HCT116 (cell line): ENCODE results near the gene ABLIM1. TPM values are rescaled to one million over a fixed set of nuclear protein-coding genes. Genes with fewer than 3 reads are reported as not detected.

ENCODE experiments used
- ATAC-seq: fragments of 200-7000 bp; cut with Tn5 transposase; 2 replicates; pipeline ENCODE4 v1.9.1; 2020; ENCODE audit warnings: mild to moderate bottlenecking, moderate library complexity
- BruUV-seq: library from RNA; stranded (reverse); fragments of 400-500 nt; replicated peaks from 2 replicates; lab custom pipeline; 2021; lab: Mats Ljungman, UMichigan
- CTCF ChIA-PET: fragments of 300-600 bp; sonication (Branson Sonifier 250); formaldehyde crosslinking; loops from one replicate; lab custom pipeline; 2021; ENCODE audit warnings: antibody characterized with exemption; lab: Charles Lee
- POLR2A ChIA-PET: fragments of 300-600, 350-600 bp; sonication (Branson Sonifier 250); formaldehyde crosslinking; loops from one replicate; lab custom pipeline; 2021; ENCODE audit warnings: antibody characterized with exemption; lab: Charles Lee
- RAD21 ChIA-PET, 2 experiments: fragments of 300-600 bp; sonication (Branson Sonifier 250); formaldehyde crosslinking; loops; one replicate each; lab custom pipeline; 2023; ENCODE audit warnings: low total read pairs in 2 of 2; ENCODE audit not compliant: uncharacterized antibody in 2 of 2, unreplicated experiment in 2 of 2, low non-redundant PET in 1 of 2; lab: Charles Lee
- DNase-seq: peaks from one replicate; pipeline ENCODE4 v3.0.0-alpha.2; 2010; ENCODE audit warnings: low read depth, low spot score
- H2AFZ ChIP-seq: fragments of 200-600 bp; shearing (Covaris generic), sonication (generic); 2 replicates; pipeline ENCODE4 v1.6.1; 2017; ENCODE audit warnings: low read depth, mixed run types, mixed read lengths, antibody characterized with exemption, low read length; ENCODE audit not compliant: poor library complexity, severe bottlenecking
- H3K27ac ChIP-seq: 2 replicates; pipeline ENCODE4 v1.5.1; 2012; ENCODE audit warnings: low read depth, low read length
- H3K27me3 ChIP-seq: fragments of 200-600 bp; sonication (generic); 2 replicates; pipeline ENCODE4 v1.6.1; 2016; ENCODE audit warnings: mixed run types, low read length, mixed read lengths; ENCODE audit not compliant: insufficient read depth
- H3K36me3 ChIP-seq, 2 experiments: fragments of 200-500 bp in 1 of 2; fragments of 200-600 bp in 1 of 2; sonication (Bioruptor generic) in 1 of 2; sonication (generic) in 1 of 2; 2 replicates each; pipeline versions ENCODE4 v1.5.1 to v1.6.1; 2014 to 2016; ENCODE audit warnings: low read length in 2 of 2, inconsistent platforms in 1 of 2, mixed read lengths in 1 of 2, mixed run types in 1 of 2; ENCODE audit not compliant: insufficient read depth in 2 of 2, control insufficient read depth in 1 of 2
- H3K4me1 ChIP-seq, 2 experiments: fragments of 200-600 bp in 1 of 2; sonication (generic) in 1 of 2; 2 replicates each; pipeline versions ENCODE4 v1.5.1 to v1.6.1; 2012 to 2017; ENCODE audit warnings: low read length in 2 of 2, inconsistent platforms in 1 of 2, mild to moderate bottlenecking in 1 of 2, mixed read lengths in 1 of 2, mixed run types in 1 of 2, moderate library complexity in 1 of 2; ENCODE audit not compliant: insufficient read depth in 2 of 2, control insufficient read depth in 1 of 2
- H3K4me2 ChIP-seq: fragments of 200-600 bp; sonication (generic); 2 replicates; pipeline ENCODE4 v1.6.1; 2017; ENCODE audit warnings: mixed run types, low read length, mixed read lengths
- H3K4me3 ChIP-seq, 2 experiments: fragments of 200-600 bp in 1 of 2; sonication (generic) in 1 of 2; replicated peaks in 1 of 2; 2 replicates each; pipeline ENCODE4 v1.5.1; 2011 to 2016; ENCODE audit warnings: low read length in 2 of 2, control low read depth in 1 of 2, low read depth in 1 of 2, mild to moderate bottlenecking in 1 of 2, mixed read lengths in 1 of 2, mixed run types in 1 of 2
- H3K79me2 ChIP-seq: fragments of 200-600 bp; sonication (generic); 2 replicates; pipeline ENCODE4 v1.6.1; 2017; ENCODE audit warnings: mild to moderate bottlenecking, mixed run types, low read length, moderate library complexity, mixed read lengths; ENCODE audit not compliant: insufficient read depth
- H3K9ac ChIP-seq: fragments of 200-600 bp; sonication (generic); 2 replicates; pipeline ENCODE4 v1.6.1; 2016; ENCODE audit warnings: low read length, mixed read lengths
- H3K9me2 ChIP-seq: fragments of 200-600 bp; sonication (generic), shearing (Covaris generic); 2 replicates; pipeline ENCODE4 v1.6.1; 2017; ENCODE audit warnings: mixed run types, mild to moderate bottlenecking, moderate library complexity; ENCODE audit not compliant: insufficient read depth
- H3K9me3 ChIP-seq, 2 experiments: fragments of 200-500 bp in 1 of 2; fragments of 200-600 bp in 1 of 2; sonication (Bioruptor generic) in 1 of 2; sonication (generic) in 1 of 2; 2 replicates each; pipeline ENCODE4 v1.6.1; 2014 to 2017; ENCODE audit warnings: low read length in 2 of 2, mixed read lengths in 2 of 2, inconsistent platforms in 1 of 2, low read depth in 1 of 2, mild to moderate bottlenecking in 1 of 2, mixed run types in 1 of 2, moderate library complexity in 1 of 2; ENCODE audit not compliant: control insufficient read depth in 1 of 2, insufficient read depth in 1 of 2
- H4K20me1 ChIP-seq: fragments of 200-600 bp; sonication (generic), shearing (Covaris generic); 2 replicates; pipeline ENCODE4 v1.6.1; 2017; ENCODE audit warnings: mixed run types, mild to moderate bottlenecking, moderate library complexity; ENCODE audit not compliant: insufficient read depth
- EGR1 ChIP-seq: IDR thresholded peaks from 2 replicates; pipeline ENCODE4 v1.6.1; 2012; ENCODE audit warnings: low read depth
- intact Hi-C: fragments of 100-400 bp; cut with micrococcal nuclease; formaldehyde crosslinking; loops from 2 replicates; pipeline ENCODE4 v1.10.0; 2022
- total RNA-seq: library from RNA; stranded (reverse); gene quantifications from one replicate; pipeline ENCODE4 v1.2.1, GENCODE V29; 2021; ENCODE audit not compliant: unreplicated experiment
- TF ChIP-seq, protein P1 (sequence below): IDR thresholded peaks from 2 replicates; pipeline ENCODE4 v1.6.1; 2012

Gene ABLIM1
- total RNA-seq, 1 experiment from 2014 or later: 96.2 TPM

DNA sequence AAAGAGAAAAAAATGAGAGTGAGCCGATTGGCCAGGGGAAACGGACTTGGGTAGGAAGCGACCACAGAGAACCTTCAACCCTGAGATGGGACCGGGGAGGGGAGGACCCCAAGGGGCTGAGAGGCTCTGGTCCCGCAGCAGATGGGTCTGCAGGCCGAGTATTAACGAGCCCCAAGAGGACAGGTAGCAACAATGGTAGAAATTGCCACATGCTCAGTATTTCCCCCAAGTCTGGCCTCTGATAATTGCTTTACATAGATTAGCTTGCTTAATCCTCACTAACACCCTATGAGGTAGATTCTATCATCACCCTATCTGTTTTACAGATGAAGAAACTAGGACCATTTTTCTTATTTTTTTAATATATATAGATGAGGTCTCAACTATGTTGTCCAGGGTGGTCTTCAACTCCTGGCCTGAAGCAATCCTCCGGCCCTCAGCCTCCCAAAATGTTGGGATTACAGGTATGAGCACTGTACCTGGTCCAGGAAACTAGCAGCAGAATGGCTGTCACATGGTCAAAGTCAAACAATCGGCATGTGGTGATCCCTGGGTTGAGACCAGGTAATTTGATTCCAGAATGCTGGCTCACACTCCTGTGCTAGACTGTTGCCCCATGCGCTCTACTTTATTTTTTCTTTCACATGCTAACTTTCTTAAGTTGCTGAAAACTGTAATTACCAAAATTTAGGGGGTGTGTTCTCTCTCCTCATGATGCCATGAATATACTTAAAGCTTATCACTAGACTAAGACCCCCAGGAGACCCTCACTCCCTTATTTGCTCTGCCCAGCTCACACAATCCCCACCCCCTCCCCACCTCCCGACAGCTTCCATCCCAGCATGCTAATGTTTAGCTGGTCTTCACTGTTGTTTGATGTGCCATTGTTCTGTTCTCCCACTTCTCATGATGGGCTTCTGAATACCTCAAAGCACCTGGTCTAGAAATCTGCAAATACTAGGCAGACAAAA lies 185.9 kb downstream of the ABLIM1 start:
- H3K9ac ChIP-seq: no peak overlapping the region
- H2AFZ ChIP-seq: no peak overlapping the region
- no peaks in the 10 kb centered on the region for H3K79me2 ChIP-seq
- H4K20me1 ChIP-seq: no peaks in the 10 kb centered on the region
- TF ChIP-seq, protein P1, sequence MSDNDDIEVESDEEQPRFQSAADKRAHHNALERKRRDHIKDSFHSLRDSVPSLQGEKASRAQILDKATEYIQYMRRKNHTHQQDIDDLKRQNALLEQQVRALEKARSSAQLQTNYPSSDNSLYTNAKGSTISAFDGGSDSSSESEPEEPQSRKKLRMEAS: 0 out of 2 replicates have a peak, but pooled peaks have one; percentile 23
- no peak for TF ChIP-seq EGR1
- no peak overlapping the region for H3K4me3 ChIP-seq
- H3K27ac ChIP-seq: no peak overlapping the region
- CTCF ChIA-PET: interaction anchor here (0.6 to 4.7 kb wide), 47 partner anchors 10 to 658 kb away, joined by 3 to 96 read pairs (median 4); partner anchors contain the start of gene FHIP2A
- peaks cover 0 to 3% of the 10 kb centered on the region in 2 experiments; a peak in 1 of 4 replicates for H3K36me3 ChIP-seq
- ATAC-seq: peak; percentile 28; the same call in 1 of the 2 replicates
- DNase-seq: no peak
- RAD21 ChIA-PET: interaction anchor here (0.6 to 1.9 kb wide), 11 partner anchors 28 to 658 kb away, joined by 3 to 23 read pairs (median 3); no protein-coding TSS in a partner anchor
- POLR2A ChIA-PET: interaction anchor here (1.0 to 1.1 kb wide), 2 partner anchors 76 to 146 kb away, joined by 3 to 4 read pairs; no protein-coding TSS in a partner anchor
- intact Hi-C loops: loop anchor here (1.0 to 5.0 kb wide), 5 partner anchors 55 to 655 kb away; no protein-coding TSS in a partner anchor
- H3K9me3 ChIP-seq: no peaks in the 10 kb centered on the region
- BruUV-seq: no TSS peak
- H3K27me3 ChIP-seq: no peaks in the 10 kb centered on the region
- peaks cover 9 to 10% of the 10 kb centered on the region in 2 experiments; a peak in 2 of 4 replicates for H3K4me1 ChIP-seq
- H3K4me2 ChIP-seq: no peak overlapping the region
- H3K9me2 ChIP-seq: no peaks in the 10 kb centered on the region
